ENCODE results near the gene EPAS1.

- TF ChIP-seq CTCF (IDR thresholded peaks at IDR 0.05) (no peak), POLR2A (IDR thresholded peaks at IDR 0.05) (no peak)
Measured at GRCh38 chr2:46317094-46317486, 19.9 kb downstream of the EPAS1 start.
